OCI-LY3 (cell line): Measurements from ENCODE around the gene FAM89B.

ENCODE experiments used
- H2AFZ ChIP-seq: fragments of 200-600, 300-600 bp; shearing (Covaris generic); 2 replicates; pipeline ENCODE4 v1.6.0; 2014; ENCODE audit warnings: antibody characterized with exemption, low read depth, low read length
- H3K27ac ChIP-seq: fragments of 200-600, 300-600 bp; sonication (generic); 2 replicates; pipeline ENCODE4 v1.5.1; 2014; ENCODE audit warnings: mild to moderate bottlenecking, low read length, moderate library complexity, mixed read lengths
- H3K27me3 ChIP-seq: fragments of 200-600, 300-600 bp; sonication (generic); 2 replicates; pipeline ENCODE4 v1.6.1; 2014; ENCODE audit warnings: low read depth, low read length, mixed read lengths
- H3K36me3 ChIP-seq: fragments of 200-600, 300-600 bp; sonication (generic); replicated peaks from 2 replicates; pipeline ENCODE3; 2014; ENCODE audit warnings: low read depth, low read length, mixed read lengths
- H3K4me1 ChIP-seq: fragments of 300-600, 200-600 bp; sonication (generic); 2 replicates; pipeline ENCODE4 v1.6.1; 2014; ENCODE audit warnings: low read length, mixed read lengths
- H3K4me2 ChIP-seq: fragments of 200-600, 300-600 bp; sonication (generic); 2 replicates; pipeline ENCODE4 v1.6.1; 2014; ENCODE audit warnings: low read length, mixed read lengths
- H3K4me3 ChIP-seq: fragments of 300-600, 200-600 bp; sonication (generic); 2 replicates; pipeline ENCODE4 v1.5.1; 2014; ENCODE audit warnings: antibody characterized with exemption, mild to moderate bottlenecking, low read length, moderate library complexity
- H3K79me2 ChIP-seq: fragments of 300-600, 200-600 bp; shearing (Covaris generic); 2 replicates; pipeline ENCODE4 v1.6.1; 2014; ENCODE audit warnings: mild to moderate bottlenecking, low read length, mixed read lengths
- H3K9ac ChIP-seq: fragments of 300-600, 200-600 bp; shearing (Covaris generic); 2 replicates; pipeline ENCODE4 v1.6.0; 2014; ENCODE audit warnings: mild to moderate bottlenecking, low read length, moderate library complexity
- H3K9me3 ChIP-seq: fragments of 200-600, 300-600 bp; shearing (Covaris generic); 2 replicates; pipeline ENCODE4 v1.6.1; 2014; ENCODE audit warnings: low read length, mixed read lengths; ENCODE audit not compliant: insufficient read depth
- H4K20me1 ChIP-seq: fragments of 200-600, 300-600 bp; sonication (generic); 2 replicates; pipeline ENCODE4 v1.6.1; 2016; ENCODE audit warnings: low read length, mixed read lengths; ENCODE audit not compliant: insufficient read depth
- CTCF ChIP-seq: fragments of 200-600, 300-600 bp; sonication (generic); IDR thresholded peaks from 2 replicates; pipeline ENCODE4 v1.5.1; 2014; ENCODE audit warnings: antibody characterized with exemption, low read length, low read depth
- EZH2phosphoT487 ChIP-seq: fragments of 200-600 bp; shearing (Covaris generic); IDR thresholded peaks from 2 replicates; pipeline ENCODE4 v1.6.1; 2018; ENCODE audit warnings: antibody characterized with exemption, mixed run types, low read depth

Gene FAM89B

DNA sequence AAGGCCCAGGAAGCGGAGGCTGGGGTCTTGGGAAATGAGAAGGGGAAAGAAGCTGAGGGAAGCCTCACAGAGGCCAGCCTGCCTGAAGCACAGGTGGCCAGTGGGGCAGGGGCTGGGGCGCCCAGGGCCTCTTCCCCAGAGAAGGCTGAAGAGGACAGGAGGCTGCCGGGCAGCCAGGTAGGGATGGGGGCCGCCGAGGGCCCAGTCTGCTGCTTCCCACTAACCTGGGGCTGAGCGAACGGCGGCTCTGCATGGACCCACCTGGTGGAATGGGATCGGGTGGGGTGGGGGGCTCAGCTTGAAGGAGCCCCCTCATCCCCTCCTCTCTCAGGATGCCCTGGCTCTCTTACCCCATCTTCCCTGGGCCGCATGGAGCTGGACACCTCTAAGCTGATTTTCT, 11.3 kb downstream of the FAM89B start:
- Histone ChIP-seq H3K4me1 (peaks cover 27% of the 10 kb centered on the region), H3K4me3 (no peak overlapping the region), H3K27me3 (no peaks in the 10 kb centered on the region), H2AFZ (no peak overlapping the region), H3K36me3 (peaks cover 24% of the 10 kb centered on the region), H3K27ac (no peak overlapping the region), H3K4me2 (no peak overlapping the region), H3K9me3 (no peaks in the 10 kb centered on the region), H4K20me1 (no peaks in the 10 kb centered on the region), H3K9ac (no peak overlapping the region), H3K79me2 (no peaks in the 10 kb centered on the region)
- no peak for TF ChIP-seq EZH2phosphoT487
- no peak for TF ChIP-seq CTCF

DNA sequence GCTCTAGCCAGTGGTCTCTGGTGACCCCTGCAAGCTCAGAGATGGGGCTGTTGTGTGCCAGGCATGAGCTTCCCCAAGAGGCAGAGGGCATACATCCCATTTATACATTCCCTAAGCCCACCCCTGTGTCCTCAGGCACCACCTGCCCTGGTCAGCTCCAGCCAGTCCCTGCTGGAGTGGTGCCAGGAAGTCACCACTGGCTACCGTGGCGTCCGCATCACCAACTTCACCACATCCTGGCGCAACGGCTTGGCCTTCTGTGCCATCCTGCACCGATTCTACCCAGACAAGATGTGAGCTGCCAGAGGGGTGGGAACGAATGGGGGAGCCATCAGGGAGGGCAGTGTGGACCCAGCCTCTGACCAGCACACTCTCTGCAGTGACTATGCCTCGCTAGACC, 11.8 kb downstream of the FAM89B start:
- Histone ChIP-seq H3K4me1 (peaks cover 32% of the 10 kb centered on the region), H3K4me2 (no peak overlapping the region), H3K4me3 (no peak overlapping the region), H3K9ac (no peak overlapping the region), H2AFZ (no peak overlapping the region), H3K79me2 (no peaks in the 10 kb centered on the region), H3K27me3 (no peaks in the 10 kb centered on the region), H3K9me3 (no peaks in the 10 kb centered on the region), H3K27ac (no peak overlapping the region), H3K36me3 (peaks cover 24% of the 10 kb centered on the region), H4K20me1 (no peaks in the 10 kb centered on the region)
- no peak for TF ChIP-seq EZH2phosphoT487
- TF ChIP-seq CTCF, result no peak

DNA sequence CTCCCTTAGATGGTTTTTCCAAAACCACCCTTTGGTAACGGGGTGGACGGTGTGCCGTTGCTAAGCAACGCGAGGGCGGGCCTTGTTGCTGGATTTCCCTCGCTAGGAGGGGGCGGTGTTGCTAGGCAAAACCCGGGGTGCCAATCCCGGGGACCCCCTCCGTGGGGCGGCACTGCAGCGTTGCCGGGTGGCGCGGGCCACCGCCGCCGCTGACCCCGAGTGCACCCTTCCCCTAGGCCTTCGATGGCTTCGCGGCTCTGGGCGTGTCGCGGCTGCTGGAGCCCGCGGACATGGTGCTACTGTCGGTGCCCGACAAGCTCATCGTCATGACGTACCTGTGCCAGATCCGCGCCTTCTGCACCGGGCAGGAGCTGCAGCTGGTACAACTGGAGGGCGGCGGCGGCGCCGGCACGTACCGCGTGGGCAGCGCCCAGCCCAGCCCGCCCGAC, 12.4 kb downstream of the FAM89B start:
- TF ChIP-seq CTCF (no peak), EZH2phosphoT487 (no peak)
- Histone ChIP-seq H4K20me1 (no peaks in the 10 kb centered on the region), H3K9ac (no peak overlapping the region), H3K4me3 (no peak overlapping the region), H2AFZ (no peak overlapping the region), H3K27ac (no peak overlapping the region), H3K9me3 (no peaks in the 10 kb centered on the region), H3K4me1 (peaks cover 39% of the 10 kb centered on the region), H3K4me2 (no peak overlapping the region), H3K27me3 (no peaks in the 10 kb centered on the region), H3K36me3 (peaks cover 24% of the 10 kb centered on the region), H3K79me2 (no peaks in the 10 kb centered on the region)

GRCh38 chr11:65585396-65586246, 13.3 kb downstream of the FAM89B start:
- Histone ChIP-seq H3K27me3 (no peaks in the 10 kb centered on the region), H3K36me3 (peaks cover 23% of the 10 kb centered on the region), H3K9me3 (no peaks in the 10 kb centered on the region), H3K4me3 (no peak overlapping the region), H2AFZ (no peak overlapping the region), H3K79me2 (no peaks in the 10 kb centered on the region), H3K4me2 (no peak overlapping the region), H4K20me1 (no peaks in the 10 kb centered on the region), H3K9ac (no peak overlapping the region), H3K27ac (no peak overlapping the region), H3K4me1 (peaks cover 48% of the 10 kb centered on the region)
- TF ChIP-seq CTCF (no peak), EZH2phosphoT487 (no peak)
